ENCODE measurements around the gene FAM83B. TPM values are rescaled to one million over a fixed set of nuclear protein-coding genes. Genes with fewer than 3 reads are reported as not detected.

The FAM83B gene
- total RNA-seq, 4 donors from 2014 or later, result 0.26 to 1.0 (median 0.44) TPM

DNA sequence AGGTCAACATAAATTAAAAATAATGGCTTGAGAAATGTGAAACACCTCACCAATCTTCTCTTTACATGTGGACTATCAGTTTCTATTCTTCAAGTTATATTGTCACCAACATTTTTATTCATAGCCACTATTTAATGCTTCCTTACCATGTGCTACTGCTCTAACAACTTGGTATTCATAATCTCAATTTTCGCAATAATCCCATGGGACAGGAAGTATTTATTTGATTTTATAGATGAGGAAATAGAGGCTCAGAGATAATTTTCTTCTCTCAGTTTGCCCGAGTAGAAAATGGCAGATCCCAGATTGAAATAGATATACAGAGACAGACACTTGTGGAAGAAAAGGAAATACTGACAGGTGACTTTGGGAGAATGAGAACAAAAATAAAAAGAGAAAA, 66.6 kb downstream of the FAM83B start:
- H3K36me3 ChIP-seq, result no peaks in the 10 kb centered on the region
- DNase-seq (no peak), ATAC-seq (no peak)
- H3K27me3 ChIP-seq, result no peaks in the 10 kb centered on the region
- H3K4me3 ChIP-seq, result no peak overlapping the region
- TF ChIP-seq CTCF (IDR thresholded peaks at IDR 0.05 in 4 of 5, conservative IDR thresholded peaks at IDR 0.05 in 1 of 5), result no peak
- TF ChIP-seq POLR2A (IDR thresholded peaks at IDR 0.05), result no peak
- no peaks in the 10 kb centered on the region for H3K9me3 ChIP-seq
- no peak overlapping the region for H3K27ac ChIP-seq
- intact Hi-C loops (cut with DNase I; ENCODE audit: low total_unique reads) (no loop called here), in situ Hi-C loops (cut with MboI; ENCODE audit: low sequenced_read_pairs in 4 of 4) (no loop called here)
- no peaks in the 10 kb centered on the region for H3K4me1 ChIP-seq

- intact Hi-C loops (cut with DNase I; ENCODE audit: low total_unique reads), result no loop called here
- H3K27me3 ChIP-seq, result no peaks in the 10 kb centered on the region
- H3K9me3 ChIP-seq, result no peaks in the 10 kb centered on the region
- DNase-seq (no peak), ATAC-seq (no peak)
- TF ChIP-seq CTCF (IDR thresholded peaks at IDR 0.05 in 4 of 5, conservative IDR thresholded peaks at IDR 0.05 in 1 of 5) (no peak), POLR2A (IDR thresholded peaks at IDR 0.05) (no peak)
- H3K36me3 ChIP-seq, result no peaks in the 10 kb centered on the region
- no peak overlapping the region for H3K4me3 ChIP-seq
- in situ Hi-C loops (cut with MboI; ENCODE audit: low sequenced_read_pairs in 4 of 4), result no loop called here
- no peaks in the 10 kb centered on the region for H3K4me1 ChIP-seq
- H3K27ac ChIP-seq, result no peak overlapping the region
Observed at GRCh38 chr6:54916858-54917257, 70.3 kb downstream of the FAM83B start.

DNA sequence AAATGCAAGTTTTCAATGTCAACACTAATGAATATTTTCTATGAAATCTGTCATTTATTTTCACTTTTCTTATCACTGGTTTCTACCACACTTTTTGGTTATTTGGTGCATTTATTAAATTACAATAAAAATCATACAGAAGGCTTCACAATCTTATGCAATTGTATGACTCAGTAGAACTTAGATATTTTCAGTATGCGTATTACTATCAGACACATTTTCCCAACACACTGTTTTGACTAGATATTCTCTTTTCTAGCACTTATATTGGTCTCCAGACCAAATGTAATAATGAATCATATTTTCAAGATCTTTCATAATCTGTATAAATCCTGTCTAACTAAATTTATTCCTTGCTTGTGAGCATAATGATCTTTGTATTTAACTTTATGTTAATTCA, 74.1 kb downstream of the FAM83B start:
- Histone ChIP-seq H3K36me3 (no peaks in the 10 kb centered on the region), H3K4me1 (no peaks in the 10 kb centered on the region), H3K9me3 (no peaks in the 10 kb centered on the region), H3K27ac (no peak overlapping the region), H3K4me3 (no peak overlapping the region), H3K27me3 (no peaks in the 10 kb centered on the region)
- no peak for TF ChIP-seq POLR2A (IDR thresholded peaks at IDR 0.05)
- TF ChIP-seq CTCF (IDR thresholded peaks at IDR 0.05 in 4 of 5, conservative IDR thresholded peaks at IDR 0.05 in 1 of 5), result no peak
- DNase-seq, result no peak
- intact Hi-C loops (cut with DNase I; ENCODE audit: low total_unique reads) (no loop called here), in situ Hi-C loops (cut with MboI; ENCODE audit: low sequenced_read_pairs in 4 of 4) (no loop called here)
- ATAC-seq, result no peak

- DNase-seq, result no peak
- Histone ChIP-seq H3K4me1 (no peaks in the 10 kb centered on the region), H3K27ac (no peak overlapping the region), H3K4me3 (no peak overlapping the region), H3K36me3 (no peaks in the 10 kb centered on the region), H3K27me3 (no peaks in the 10 kb centered on the region), H3K9me3 (no peaks in the 10 kb centered on the region)
- intact Hi-C loops (cut with DNase I; ENCODE audit: low total_unique reads) (no loop called here), in situ Hi-C loops (cut with MboI; ENCODE audit: low sequenced_read_pairs in 4 of 4) (no loop called here)
- no peak for ATAC-seq
- TF ChIP-seq POLR2A (IDR thresholded peaks at IDR 0.05), result no peak
- TF ChIP-seq CTCF (IDR thresholded peaks at IDR 0.05 in 4 of 5, conservative IDR thresholded peaks at IDR 0.05 in 1 of 5), result no peak
Observed at GRCh38 chr6:54921891-54922290, 75.3 kb downstream of the FAM83B start.

- ATAC-seq, result no peak
- intact Hi-C loops (cut with DNase I; ENCODE audit: low total_unique reads) (no loop called here), in situ Hi-C loops (cut with MboI; ENCODE audit: low sequenced_read_pairs in 4 of 4) (no loop called here)
- Histone ChIP-seq H3K4me1 (peaks cover 0 to 5% of the 10 kb centered on the region in 2 donors), H3K27me3 (no peaks in the 10 kb centered on the region), H3K36me3 (no peaks in the 10 kb centered on the region), H3K4me3 (no peak overlapping the region), H3K27ac (no peak overlapping the region), H3K9me3 (no peaks in the 10 kb centered on the region)
- DNase-seq, result no peak
- no peak for TF ChIP-seq POLR2A (IDR thresholded peaks at IDR 0.05)
- no peak for TF ChIP-seq CTCF (IDR thresholded peaks at IDR 0.05 in 4 of 5, conservative IDR thresholded peaks at IDR 0.05 in 1 of 5)
Observed at GRCh38 chr6:54929245-54929909, 82.8 kb downstream of the FAM83B start.
